ENCODE data around the gene PSEN1. TPM values are rescaled to one million over a fixed set of nuclear protein-coding genes. Genes with fewer than 3 reads are reported as not detected.

PSEN1 gene
- 36.3 and 63.4 TPM in 2 replicates for total RNA-seq (ENCODE audit: low replicate concordance)

DNA sequence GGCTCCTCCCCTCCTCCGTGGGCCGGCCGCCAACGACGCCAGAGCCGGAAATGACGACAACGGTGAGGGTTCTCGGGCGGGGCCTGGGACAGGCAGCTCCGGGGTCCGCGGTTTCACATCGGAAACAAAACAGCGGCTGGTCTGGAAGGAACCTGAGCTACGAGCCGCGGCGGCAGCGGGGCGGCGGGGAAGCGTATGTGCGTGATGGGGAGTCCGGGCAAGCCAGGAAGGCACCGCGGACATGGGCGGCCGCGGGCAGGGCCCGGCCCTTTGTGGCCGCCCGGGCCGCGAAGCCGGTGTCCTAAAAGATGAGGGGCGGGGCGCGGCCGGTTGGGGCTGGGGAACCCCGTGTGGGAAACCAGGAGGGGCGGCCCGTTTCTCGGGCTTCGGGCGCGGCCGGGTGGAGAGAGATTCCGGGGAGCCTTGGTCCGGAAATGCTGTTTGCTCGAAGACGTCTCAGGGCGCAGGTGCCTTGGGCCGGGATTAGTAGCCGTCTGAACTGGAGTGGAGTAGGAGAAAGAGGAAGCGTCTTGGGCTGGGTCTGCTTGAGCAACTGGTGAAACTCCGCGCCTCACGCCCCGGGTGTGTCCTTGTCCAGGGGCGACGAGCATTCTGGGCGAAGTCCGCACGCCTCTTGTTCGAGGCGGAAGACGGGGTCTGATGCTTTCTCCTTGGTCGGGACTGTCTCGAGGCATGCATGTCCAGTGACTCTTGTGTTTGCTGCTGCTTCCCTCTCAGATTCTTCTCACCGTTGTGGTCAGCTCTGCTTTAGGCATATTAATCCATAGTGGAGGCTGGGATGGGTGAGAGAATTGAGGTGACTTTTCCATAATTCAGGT lies at the start of gene PSEN1:
PSEN1 (plus strand) TSS at position 121 of the 839 bp plus-strand sequence. CDS start 11,513 bp downstream, outside the sequence.

DNA sequence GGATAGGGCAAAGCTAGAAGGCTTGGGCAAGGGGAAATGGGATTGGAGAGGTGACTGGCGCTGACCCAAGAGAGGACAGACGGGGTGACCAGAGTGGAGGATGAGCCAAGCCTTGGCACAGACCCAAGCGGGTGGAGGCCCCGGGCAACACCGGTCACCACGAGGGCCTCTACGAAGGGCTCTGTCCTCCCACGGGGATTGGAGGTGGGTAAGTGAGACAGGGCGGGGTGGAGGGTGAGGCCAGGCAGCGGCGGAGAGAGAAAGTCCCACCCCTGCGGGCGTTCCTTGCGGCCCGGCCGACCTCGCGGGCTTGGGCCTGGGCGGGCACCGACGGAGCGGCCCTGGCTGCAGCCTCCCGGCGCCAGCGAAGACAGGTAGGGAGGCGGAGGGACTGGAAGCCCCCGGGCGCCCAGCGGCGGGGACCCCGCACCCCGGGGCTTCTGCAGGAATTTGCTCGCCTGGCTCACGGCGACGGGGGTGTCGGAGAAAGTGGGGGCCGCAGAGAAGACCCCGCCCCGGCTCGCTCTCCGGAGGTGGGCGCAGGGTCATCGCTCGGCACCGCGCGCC lies 101.0 kb downstream of the PSEN1 start, which contains the start of gene PAPLN:
PAPLN (plus strand) TSS at position 288 of the 567 bp plus-strand sequence. CDS start 2,273 bp downstream, outside the sequence.

Other genes starting within 250 kb of the PSEN1 start
- gene DPF3, start 242.4 kb upstream of the PSEN1 start, total RNA-seq (ENCODE audit: low replicate concordance) = 2.0 and 8.9 TPM in 2 replicates
- 8.2 and 15.0 TPM in 2 replicates for gene DCAF4, start 210.0 kb upstream of the PSEN1 start, total RNA-seq (ENCODE audit: low replicate concordance)
- 13.3 and 34.3 TPM in 2 replicates for gene ZFYVE1, start 109.4 kb upstream of the PSEN1 start, total RNA-seq (ENCODE audit: low replicate concordance)
- 22.6 and 22.7 TPM in 2 replicates for gene RBM25, start 78.0 kb upstream of the PSEN1 start, total RNA-seq (ENCODE audit: low replicate concordance)
- gene PAPLN, start 101.0 kb downstream of the PSEN1 start, total RNA-seq (ENCODE audit: low replicate concordance) = 2.4 and 2.5 TPM in 2 replicates

Data from smooth muscle cell of the coronary artery (primary cell).